Mesothelial cell of epicardium (in vitro differentiated cells): ENCODE results near the gene DCST2. TPM values are rescaled to one million over a fixed set of nuclear protein-coding genes. Genes with fewer than 3 reads are reported as not detected.

ENCODE experiments used
- DNase-seq, 2 experiments: peaks; one replicate each; pipeline ENCODE4 v3.0.0; 2021; ENCODE audit warnings: low spot score in 2 of 2; ENCODE audit not compliant: unreplicated experiment in 2 of 2
- H3K27ac Mint-ChIP-seq: 2 replicates; pipeline ENCODE4 v1.8.0; 2021; ENCODE audit warnings: mixed read lengths
- H3K27me3 Mint-ChIP-seq: 2 replicates; pipeline ENCODE4 v1.8.0; 2021; ENCODE audit warnings: low read depth, mixed read lengths
- H3K36me3 Mint-ChIP-seq: 2 replicates; pipeline ENCODE4 v1.8.0; 2021; ENCODE audit warnings: mixed read lengths
- H3K4me1 Mint-ChIP-seq: 2 replicates; pipeline ENCODE4 v1.8.0; 2021; ENCODE audit warnings: mixed read lengths
- H3K4me3 Mint-ChIP-seq: 2 replicates; pipeline ENCODE4 v1.8.0; 2021; ENCODE audit warnings: mild to moderate bottlenecking, moderate library complexity, mixed read lengths
- H3K9me3 Mint-ChIP-seq: 2 replicates; pipeline ENCODE4 v1.8.0; 2021; ENCODE audit warnings: mixed read lengths
- total RNA-seq: library from RNA; stranded (reverse); gene quantifications from 3 replicates; pipeline ENCODE4 v1.2.1, GENCODE V29; 2021
- TF ChIP-seq, protein P1 (sequence below): fragments of 200-600 bp; sonication (generic); IDR thresholded peaks from one replicate; pipeline ENCODE4 v1.5.0; 2021; ENCODE audit warnings: antibody characterized with exemption; ENCODE audit not compliant: unreplicated experiment

Gene DCST2
- total RNA-seq, 1 donor from 2014 or later = 1.8 TPM

DNA sequence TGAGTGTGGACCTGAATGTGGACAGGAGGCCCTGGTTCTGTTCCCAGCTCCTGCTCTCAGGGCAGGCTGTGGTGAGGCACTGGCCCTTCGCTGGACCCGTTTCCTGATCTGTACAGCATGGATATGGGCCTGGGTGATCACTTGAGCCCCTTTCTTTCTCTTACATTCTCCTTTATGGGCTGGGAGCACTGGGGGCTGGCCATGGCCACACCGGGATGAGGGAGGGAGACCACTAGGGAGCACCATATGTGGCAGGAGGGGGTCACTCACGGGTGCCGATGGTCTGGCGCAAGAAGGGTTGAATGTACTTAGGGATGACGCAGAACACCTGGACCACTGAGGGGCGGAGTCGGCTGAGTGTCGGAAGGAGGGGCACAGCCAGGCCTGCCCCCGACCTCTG lies 2.7 kb downstream of the DCST2 start:
- no peak overlapping the region for H3K27ac Mint-ChIP-seq
- H3K4me3 Mint-ChIP-seq = no peak overlapping the region
- no peak for DNase-seq
- TF ChIP-seq, protein P1, sequence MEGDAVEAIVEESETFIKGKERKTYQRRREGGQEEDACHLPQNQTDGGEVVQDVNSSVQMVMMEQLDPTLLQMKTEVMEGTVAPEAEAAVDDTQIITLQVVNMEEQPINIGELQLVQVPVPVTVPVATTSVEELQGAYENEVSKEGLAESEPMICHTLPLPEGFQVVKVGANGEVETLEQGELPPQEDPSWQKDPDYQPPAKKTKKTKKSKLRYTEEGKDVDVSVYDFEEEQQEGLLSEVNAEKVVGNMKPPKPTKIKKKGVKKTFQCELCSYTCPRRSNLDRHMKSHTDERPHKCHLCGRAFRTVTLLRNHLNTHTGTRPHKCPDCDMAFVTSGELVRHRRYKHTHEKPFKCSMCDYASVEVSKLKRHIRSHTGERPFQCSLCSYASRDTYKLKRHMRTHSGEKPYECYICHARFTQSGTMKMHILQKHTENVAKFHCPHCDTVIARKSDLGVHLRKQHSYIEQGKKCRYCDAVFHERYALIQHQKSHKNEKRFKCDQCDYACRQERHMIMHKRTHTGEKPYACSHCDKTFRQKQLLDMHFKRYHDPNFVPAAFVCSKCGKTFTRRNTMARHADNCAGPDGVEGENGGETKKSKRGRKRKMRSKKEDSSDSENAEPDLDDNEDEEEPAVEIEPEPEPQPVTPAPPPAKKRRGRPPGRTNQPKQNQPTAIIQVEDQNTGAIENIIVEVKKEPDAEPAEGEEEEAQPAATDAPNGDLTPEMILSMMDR = no peak
- H3K9me3 Mint-ChIP-seq = no peaks in the 10 kb centered on the region
- no peaks in the 10 kb centered on the region for H3K27me3 Mint-ChIP-seq
- H3K36me3 Mint-ChIP-seq = no peaks in the 10 kb centered on the region
- no peaks in the 10 kb centered on the region for H3K4me1 Mint-ChIP-seq

DNA sequence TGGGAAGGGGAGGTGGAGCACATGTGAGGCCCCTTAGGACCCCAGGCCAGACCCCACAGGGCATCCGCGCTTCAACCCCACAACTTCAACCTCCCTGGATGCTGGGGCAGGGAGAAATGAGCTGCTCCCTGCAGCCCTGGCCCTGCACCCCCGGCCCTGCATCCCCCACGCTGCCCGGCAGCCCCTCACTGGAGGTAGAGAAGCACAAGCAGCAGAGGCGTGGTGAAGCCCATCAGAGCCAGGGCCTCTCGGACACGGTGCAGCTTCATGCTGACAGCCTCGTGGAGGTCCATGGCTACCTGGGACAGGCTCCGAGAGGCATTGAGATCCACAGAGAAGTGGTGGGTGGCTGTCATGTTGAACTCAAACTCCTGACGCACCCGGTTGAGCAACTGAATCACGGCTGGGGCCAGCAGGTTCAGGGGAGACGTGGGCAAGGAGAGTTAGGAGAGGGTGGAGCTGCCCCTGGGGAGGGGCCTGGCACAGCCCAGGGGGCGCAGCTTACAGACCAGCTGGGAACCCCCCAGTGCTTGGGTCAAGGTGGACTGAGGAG lies 3.3 kb downstream of the DCST2 start:
- Mint-ChIP-seq H3K4me3 (no peak overlapping the region), H3K4me1 (no peaks in the 10 kb centered on the region), H3K9me3 (no peaks in the 10 kb centered on the region), H3K36me3 (no peaks in the 10 kb centered on the region), H3K27ac (no peak overlapping the region), H3K27me3 (no peaks in the 10 kb centered on the region)
- DNase-seq = no peak
- TF ChIP-seq, protein P1 = no peak

DNA sequence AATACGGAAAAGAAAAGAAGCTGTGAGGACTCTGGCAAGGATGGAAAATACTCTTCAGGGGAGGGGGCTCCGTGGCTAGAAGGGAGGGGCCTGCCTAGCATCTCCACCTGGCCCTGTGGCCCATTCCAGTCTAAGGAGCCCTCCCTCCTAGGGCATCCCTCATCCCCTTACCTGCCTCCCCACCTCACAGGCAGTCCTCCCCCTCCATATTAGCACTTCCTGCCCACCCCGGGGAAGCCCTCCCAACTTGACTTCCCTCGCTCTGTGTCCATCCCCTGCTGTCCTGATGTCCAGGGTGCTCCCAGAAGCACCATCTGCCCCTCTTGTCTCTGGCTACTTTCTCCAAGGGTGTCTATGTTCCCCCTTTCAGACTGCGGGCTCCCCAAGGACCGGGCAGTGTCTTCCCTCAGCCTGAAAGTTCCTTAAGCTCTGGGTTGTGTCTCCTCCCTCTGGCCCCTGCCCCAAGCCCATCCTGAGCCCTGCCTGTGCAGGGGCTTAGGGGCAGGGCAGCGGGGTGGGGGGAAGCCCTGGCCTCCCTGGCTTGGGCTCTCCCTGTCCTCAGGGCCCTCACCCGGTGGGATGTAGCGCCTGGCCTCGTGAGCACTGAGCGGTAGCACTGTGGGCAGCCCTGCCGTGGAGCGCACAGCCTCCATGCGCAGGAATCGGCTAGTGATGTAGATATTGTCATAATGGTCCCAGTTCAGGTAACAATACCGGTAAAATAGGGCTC lies 3.9 kb downstream of the DCST2 start:
- H3K4me3 Mint-ChIP-seq = no peak overlapping the region
- no peaks in the 10 kb centered on the region for H3K9me3 Mint-ChIP-seq
- H3K4me1 Mint-ChIP-seq = no peaks in the 10 kb centered on the region
- no peak overlapping the region for H3K27ac Mint-ChIP-seq
- H3K27me3 Mint-ChIP-seq = no peaks in the 10 kb centered on the region
- TF ChIP-seq, protein P1 = no peak
- no peak for DNase-seq
- no peaks in the 10 kb centered on the region for H3K36me3 Mint-ChIP-seq

DNA sequence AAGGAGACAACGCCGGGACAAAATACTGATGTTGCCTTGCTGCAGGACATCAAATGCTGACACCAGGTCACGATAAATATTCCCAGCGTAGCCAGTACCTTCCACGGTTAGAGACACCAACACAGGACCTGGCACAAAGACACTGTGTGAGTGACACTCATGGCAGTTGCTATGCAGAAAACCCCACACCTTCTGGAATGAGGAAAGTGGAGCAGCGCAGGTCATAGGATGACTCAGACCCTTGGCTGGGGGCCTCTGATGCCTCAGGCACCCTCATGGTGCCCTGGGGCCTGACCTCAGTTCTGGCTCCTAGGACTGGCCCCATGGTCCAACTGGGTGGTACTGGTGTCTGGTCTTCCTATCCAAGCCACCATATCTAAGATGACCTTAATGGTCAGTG lies 7.0 kb downstream of the DCST2 start:
- no peak for DNase-seq
- H3K4me1 Mint-ChIP-seq = peaks cover 7% of the 10 kb centered on the region
- no peaks in the 10 kb centered on the region for H3K9me3 Mint-ChIP-seq
- H3K36me3 Mint-ChIP-seq = no peaks in the 10 kb centered on the region
- TF ChIP-seq, protein P1 = no peak
- no peak overlapping the region for H3K27ac Mint-ChIP-seq
- H3K27me3 Mint-ChIP-seq = no peaks in the 10 kb centered on the region
- H3K4me3 Mint-ChIP-seq = no peak overlapping the region

DNA sequence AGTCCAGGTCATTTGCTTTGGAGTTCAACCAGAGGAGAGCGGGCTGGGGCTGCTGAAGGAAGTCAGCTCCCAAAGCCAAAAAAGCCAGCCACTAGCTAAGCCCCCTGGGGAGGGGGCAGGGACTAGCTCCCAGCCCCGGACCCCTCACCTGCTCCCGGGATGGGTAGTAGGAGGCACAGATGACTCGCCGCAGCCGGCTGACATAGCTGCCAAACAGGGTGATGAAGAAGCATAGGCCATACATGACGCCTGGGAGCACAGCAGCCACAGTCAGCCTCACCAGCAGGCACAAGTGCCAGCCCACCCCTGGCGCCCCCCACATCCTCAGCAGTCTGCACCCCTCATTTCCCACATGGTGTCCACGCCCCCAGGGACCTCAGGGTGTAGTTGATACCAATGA lies 7.4 kb downstream of the DCST2 start:
- H3K9me3 Mint-ChIP-seq = no peaks in the 10 kb centered on the region
- DNase-seq = no peak
- TF ChIP-seq, protein P1 = no peak
- no peak overlapping the region for H3K4me3 Mint-ChIP-seq
- H3K27me3 Mint-ChIP-seq = no peaks in the 10 kb centered on the region
- H3K36me3 Mint-ChIP-seq = no peaks in the 10 kb centered on the region
- H3K27ac Mint-ChIP-seq = no peak overlapping the region
- H3K4me1 Mint-ChIP-seq = peaks cover 7% of the 10 kb centered on the region

DNA sequence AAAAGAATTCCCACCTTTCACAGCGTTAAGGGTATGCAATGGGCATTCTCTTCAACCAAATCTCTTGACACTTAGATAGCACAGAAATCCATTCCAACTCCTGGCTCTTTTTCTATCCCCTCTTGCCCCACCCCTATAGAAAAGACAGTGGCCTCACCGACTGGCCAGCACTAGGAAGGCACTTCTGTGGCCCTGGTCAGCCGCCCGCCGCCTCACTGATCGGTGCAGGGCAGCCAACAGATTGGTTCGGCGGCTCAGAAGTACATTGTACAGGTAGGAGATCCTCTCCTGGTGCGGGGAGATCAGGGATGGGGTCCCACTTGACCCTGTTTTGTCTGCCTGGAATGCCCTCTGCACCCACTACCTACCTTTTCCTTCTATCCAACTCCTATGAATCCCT lies 9.3 kb downstream of the DCST2 start:
- Mint-ChIP-seq H3K27ac (no peak overlapping the region), H3K27me3 (no peaks in the 10 kb centered on the region), H3K36me3 (no peaks in the 10 kb centered on the region), H3K4me3 (no peak overlapping the region), H3K9me3 (no peaks in the 10 kb centered on the region), H3K4me1 (peaks cover 10% of the 10 kb centered on the region)
- TF ChIP-seq, protein P1 = no peak
- no peak for DNase-seq
